ENCODE data around the gene SPSB1.
A peak's percentile ranks its signal among the peaks of the same experiment; 100 is the strongest.

SPSB1 gene

GRCh38 chr1:9309991-9310390 is 17.3 kb downstream of the SPSB1 start:
- H3K4me2 ChIP-seq (ENCODE audit: low read length), result no peak overlapping the region
- no peak overlapping the region for H4K91ac ChIP-seq (ENCODE audit: low read depth, low read length)
- no peak overlapping the region for H3K23ac ChIP-seq (ENCODE audit: low read length)
- H4K12ac ChIP-seq (ENCODE audit: low read depth, low read length), result no peak overlapping the region
- H3K9ac ChIP-seq (ENCODE audit: low read length), result no peak overlapping the region
- H3K4me1 ChIP-seq (ENCODE audit: control insufficient read depth in 1 of 2, insufficient read depth in 2 of 2, low read length in 2 of 2), result peaks cover 26 to 47% of the 10 kb centered on the region in 2 experiments
- peaks cover 3% of the 10 kb centered on the region for H3K79me1 ChIP-seq (ENCODE audit: low read length)
- no peak overlapping the region for H4K8ac ChIP-seq (ENCODE audit: low read depth, low read length)
- no peak overlapping the region for H3K4me3 ChIP-seq (ENCODE audit: low read depth, low read length)
- H3K9me3 ChIP-seq (ENCODE audit: insufficient read depth, low read depth, low read length), result peaks cover 2% of the 10 kb centered on the region
- no peak overlapping the region for H2BK12ac ChIP-seq (ENCODE audit: low read length)
- H2AFZ ChIP-seq (ENCODE audit: insufficient read depth, low read length, poor library complexity), result no peak overlapping the region
- no peak overlapping the region for H2BK120ac ChIP-seq (ENCODE audit: insufficient read depth, low read length, poor library complexity)
- H3K79me2 ChIP-seq (ENCODE audit: control insufficient read depth, insufficient read depth, low read length, poor library complexity), result peaks cover 71% of the 10 kb centered on the region
- no peaks in the 10 kb centered on the region for H3K27me3 ChIP-seq (ENCODE audit: insufficient read depth, low read length)
- no CpG with 5 or more reads among the region's 7 CpGs for WGBS (ENCODE audit: extremely low coverage, insufficient coverage, insufficient read length)
- H3K36me3 ChIP-seq (ENCODE audit: control insufficient read depth in 1 of 2, insufficient read depth in 2 of 2, low read length in 2 of 2), result peaks cover 38 to 52% of the 10 kb centered on the region in 2 experiments
- H3K18ac ChIP-seq (ENCODE audit: low read length), result no peak overlapping the region
- H3K14ac ChIP-seq (ENCODE audit: low read length), result no peak overlapping the region
- no peak overlapping the region for H2AK5ac ChIP-seq (ENCODE audit: low read length)
- no peak overlapping the region for H2BK5ac ChIP-seq (ENCODE audit: low read depth, low read length, poor library complexity)
- H3K4ac ChIP-seq (ENCODE audit: low read depth, low read length), result peak overlapping the region; percentile 81
- no peak overlapping the region for H3K27ac ChIP-seq (ENCODE audit: low read depth, low read length)
- no peak for DNase-seq

- H3K27ac ChIP-seq (ENCODE audit: low read depth, low read length), result no peak overlapping the region
- no peak overlapping the region for H4K8ac ChIP-seq (ENCODE audit: low read depth, low read length)
- H3K4me2 ChIP-seq (ENCODE audit: low read length), result no peak overlapping the region
- no peak overlapping the region for H2BK120ac ChIP-seq (ENCODE audit: insufficient read depth, low read length, poor library complexity)
- peaks cover 1% of the 10 kb centered on the region for H3K79me1 ChIP-seq (ENCODE audit: low read length)
- no peak overlapping the region for H3K4me3 ChIP-seq (ENCODE audit: low read depth, low read length)
- H3K36me3 ChIP-seq (ENCODE audit: control insufficient read depth in 1 of 2, insufficient read depth in 2 of 2, low read length in 2 of 2), result peaks cover 38 to 53% of the 10 kb centered on the region in 2 experiments
- WGBS (ENCODE audit: extremely low coverage, insufficient coverage, insufficient read length), result no CpG with 5 or more reads among the region's 10 CpGs
- no peak overlapping the region for H3K23ac ChIP-seq (ENCODE audit: low read length)
- no peak overlapping the region for H2AK5ac ChIP-seq (ENCODE audit: low read length)
- H4K91ac ChIP-seq (ENCODE audit: low read depth, low read length), result no peak overlapping the region
- H2AFZ ChIP-seq (ENCODE audit: insufficient read depth, low read length, poor library complexity), result no peak overlapping the region
- H3K18ac ChIP-seq (ENCODE audit: low read length), result no peak overlapping the region
- peaks cover 19 to 40% of the 10 kb centered on the region in 2 experiments for H3K4me1 ChIP-seq (ENCODE audit: control insufficient read depth in 1 of 2, insufficient read depth in 2 of 2, low read length in 2 of 2)
- H3K9me3 ChIP-seq (ENCODE audit: insufficient read depth, low read depth, low read length), result peaks cover 2% of the 10 kb centered on the region
- no peak overlapping the region for H3K14ac ChIP-seq (ENCODE audit: low read length)
- H2BK5ac ChIP-seq (ENCODE audit: low read depth, low read length, poor library complexity), result no peak overlapping the region
- no peaks in the 10 kb centered on the region for H3K27me3 ChIP-seq (ENCODE audit: insufficient read depth, low read length)
- H2BK12ac ChIP-seq (ENCODE audit: low read length), result no peak overlapping the region
- H3K4ac ChIP-seq (ENCODE audit: low read depth, low read length), result peak overlapping the region; percentile 93
- no peak overlapping the region for H3K9ac ChIP-seq (ENCODE audit: low read length)
- peaks cover 70% of the 10 kb centered on the region for H3K79me2 ChIP-seq (ENCODE audit: control insufficient read depth, insufficient read depth, low read length, poor library complexity)
- no peak overlapping the region for H4K12ac ChIP-seq (ENCODE audit: low read depth, low read length)
- no peak for DNase-seq
Measured at GRCh38 chr1:9311029-9311428, 18.3 kb downstream of the SPSB1 start.

GRCh38 chr1:9311479-9311878 is 18.8 kb downstream of the SPSB1 start:
- WGBS (ENCODE audit: extremely low coverage, insufficient coverage, insufficient read length), result no CpG with 5 or more reads among the region's 9 CpGs
- no peak overlapping the region for H3K23ac ChIP-seq (ENCODE audit: low read length)
- no peak overlapping the region for H2BK120ac ChIP-seq (ENCODE audit: insufficient read depth, low read length, poor library complexity)
- H2AFZ ChIP-seq (ENCODE audit: insufficient read depth, low read length, poor library complexity), result no peak overlapping the region
- no peak overlapping the region for H3K4me3 ChIP-seq (ENCODE audit: low read depth, low read length)
- DNase-seq, result no peak
- H2AK5ac ChIP-seq (ENCODE audit: low read length), result no peak overlapping the region
- H2BK12ac ChIP-seq (ENCODE audit: low read length), result no peak overlapping the region
- H3K9me3 ChIP-seq (ENCODE audit: insufficient read depth, low read depth, low read length), result peaks cover 2% of the 10 kb centered on the region
- no peak overlapping the region for H3K14ac ChIP-seq (ENCODE audit: low read length)
- no peak overlapping the region for H4K8ac ChIP-seq (ENCODE audit: low read depth, low read length)
- H3K4ac ChIP-seq (ENCODE audit: low read depth, low read length), result peak overlapping the region; percentile 93
- H2BK5ac ChIP-seq (ENCODE audit: low read depth, low read length, poor library complexity), result no peak overlapping the region
- peaks cover 1% of the 10 kb centered on the region for H3K79me1 ChIP-seq (ENCODE audit: low read length)
- no peak overlapping the region for H4K91ac ChIP-seq (ENCODE audit: low read depth, low read length)
- H3K18ac ChIP-seq (ENCODE audit: low read length), result no peak overlapping the region
- H3K27ac ChIP-seq (ENCODE audit: low read depth, low read length), result no peak overlapping the region
- no peak overlapping the region for H4K12ac ChIP-seq (ENCODE audit: low read depth, low read length)
- no peaks in the 10 kb centered on the region for H3K27me3 ChIP-seq (ENCODE audit: insufficient read depth, low read length)
- peaks cover 71% of the 10 kb centered on the region for H3K79me2 ChIP-seq (ENCODE audit: control insufficient read depth, insufficient read depth, low read length, poor library complexity)
- H3K36me3 ChIP-seq (ENCODE audit: control insufficient read depth in 1 of 2, insufficient read depth in 2 of 2, low read length in 2 of 2), result peaks cover 43 to 54% of the 10 kb centered on the region in 2 experiments
- H3K9ac ChIP-seq (ENCODE audit: low read length), result no peak overlapping the region
- peaks cover 18 to 41% of the 10 kb centered on the region in 2 experiments for H3K4me1 ChIP-seq (ENCODE audit: control insufficient read depth in 1 of 2, insufficient read depth in 2 of 2, low read length in 2 of 2)
- H3K4me2 ChIP-seq (ENCODE audit: low read length), result no peak overlapping the region

GRCh38 chr1:9312168-9312720 is 19.6 kb downstream of the SPSB1 start:
- H3K36me3 ChIP-seq (ENCODE audit: control insufficient read depth in 1 of 2, insufficient read depth in 2 of 2, low read length in 2 of 2), result peaks cover 47 to 56% of the 10 kb centered on the region in 2 experiments
- H2BK5ac ChIP-seq (ENCODE audit: low read depth, low read length, poor library complexity), result no peak overlapping the region
- H2AFZ ChIP-seq (ENCODE audit: insufficient read depth, low read length, poor library complexity), result no peak overlapping the region
- no peak overlapping the region for H3K23ac ChIP-seq (ENCODE audit: low read length)
- H4K91ac ChIP-seq (ENCODE audit: low read depth, low read length), result no peak overlapping the region
- no peak overlapping the region for H3K14ac ChIP-seq (ENCODE audit: low read length)
- peak overlapping the region; percentile 81 for H3K4ac ChIP-seq (ENCODE audit: low read depth, low read length)
- H3K4me3 ChIP-seq (ENCODE audit: low read depth, low read length), result no peak overlapping the region
- no peak overlapping the region for H4K8ac ChIP-seq (ENCODE audit: low read depth, low read length)
- H3K79me2 ChIP-seq (ENCODE audit: control insufficient read depth, insufficient read depth, low read length, poor library complexity), result peaks cover 75% of the 10 kb centered on the region
- H3K4me2 ChIP-seq (ENCODE audit: low read length), result no peak overlapping the region
- H3K9ac ChIP-seq (ENCODE audit: low read length), result no peak overlapping the region
- H2BK120ac ChIP-seq (ENCODE audit: insufficient read depth, low read length, poor library complexity), result no peak overlapping the region
- peak in 1 of 2 donors; percentile 36 for DNase-seq
- no peak overlapping the region for H3K18ac ChIP-seq (ENCODE audit: low read length)
- H4K12ac ChIP-seq (ENCODE audit: low read depth, low read length), result no peak overlapping the region
- no peak overlapping the region for H2BK12ac ChIP-seq (ENCODE audit: low read length)
- no CpG with 5 or more reads among the region's 18 CpGs for WGBS (ENCODE audit: extremely low coverage, insufficient coverage, insufficient read length)
- H3K27ac ChIP-seq (ENCODE audit: low read depth, low read length), result no peak overlapping the region
- H3K27me3 ChIP-seq (ENCODE audit: insufficient read depth, low read length), result no peaks in the 10 kb centered on the region
- H2AK5ac ChIP-seq (ENCODE audit: low read length), result no peak overlapping the region
- H3K79me1 ChIP-seq (ENCODE audit: low read length), result peaks cover 1% of the 10 kb centered on the region
- H3K4me1 ChIP-seq (ENCODE audit: control insufficient read depth in 1 of 2, insufficient read depth in 2 of 2, low read length in 2 of 2), result peaks cover 17 to 49% of the 10 kb centered on the region in 2 experiments
- H3K9me3 ChIP-seq (ENCODE audit: insufficient read depth, low read depth, low read length), result peaks cover 2% of the 10 kb centered on the region
